ENCODE data around the gene CCDC24. TPM values are rescaled to one million over a fixed set of nuclear protein-coding genes. Genes with fewer than 3 reads are reported as not detected.
A peak's percentile ranks its signal among the peaks of the same experiment; 100 is the strongest.

The CCDC24 gene
- total RNA-seq, 4 donors from 2014 or later, result 1.6 to 6.1 (median 2.7) TPM

GRCh38 chr1:43990271-43991199 is 864 bp upstream of the CCDC24 start:
- H3K4me3 ChIP-seq (ENCODE audit: low read depth, poor library complexity, severe bottlenecking), result peak overlapping the region; percentile 26
- intact Hi-C loops (cut with DNase I; ENCODE audit: low total_unique reads), result no loop called here
- TF ChIP-seq CTCF (IDR thresholded peaks at IDR 0.05) (no peak), POLR2A (IDR thresholded peaks at IDR 0.05) (no peak)
- 67 to 74% methylated on average over 19 of the region's 19 CpGs for WGBS, 2 donors
- no peak for DNase-seq (ENCODE audit: low spot score in 2 of 2)

GRCh38 chr1:43991200-43991475 is 261 bp upstream of the CCDC24 start:
- no peak for DNase-seq (ENCODE audit: low spot score in 2 of 2)
- no peak for TF ChIP-seq POLR2A (IDR thresholded peaks at IDR 0.05)
- no peak for TF ChIP-seq CTCF (IDR thresholded peaks at IDR 0.05)
- 1% methylated on average over 10 of the region's 10 CpGs for WGBS, 2 donors
- intact Hi-C loops (cut with DNase I; ENCODE audit: low total_unique reads), result no loop called here
- peak overlapping the region; percentile 26 for H3K4me3 ChIP-seq (ENCODE audit: low read depth, poor library complexity, severe bottlenecking)

- H3K4me3 ChIP-seq (ENCODE audit: low read depth, poor library complexity, severe bottlenecking), result no peak overlapping the region
- intact Hi-C loops (cut with DNase I; ENCODE audit: low total_unique reads), result no loop called here
- 44 to 46% methylated on average over 11 of the region's 11 CpGs for WGBS, 2 donors
- no peak for DNase-seq (ENCODE audit: low spot score in 2 of 2)
- TF ChIP-seq POLR2A (IDR thresholded peaks at IDR 0.05) (no peak), CTCF (IDR thresholded peaks at IDR 0.05) (no peak)
Measured at GRCh38 chr1:43992232-43992995, 1.0 kb downstream of the CCDC24 start.

- DNase-seq (ENCODE audit: low spot score in 2 of 2), result no peak
- intact Hi-C loops (cut with DNase I; ENCODE audit: low total_unique reads), result no loop called here
- no peak overlapping the region for H3K4me3 ChIP-seq (ENCODE audit: low read depth, poor library complexity, severe bottlenecking)
- no peak for TF ChIP-seq POLR2A (IDR thresholded peaks at IDR 0.05)
- TF ChIP-seq CTCF (IDR thresholded peaks at IDR 0.05), result no peak
- WGBS, 2 donors, result 88 to 93% methylated on average over 9 of the region's 9 CpGs
Measured at GRCh38 chr1:43993206-43993914, 2.0 kb downstream of the CCDC24 start.

DNA sequence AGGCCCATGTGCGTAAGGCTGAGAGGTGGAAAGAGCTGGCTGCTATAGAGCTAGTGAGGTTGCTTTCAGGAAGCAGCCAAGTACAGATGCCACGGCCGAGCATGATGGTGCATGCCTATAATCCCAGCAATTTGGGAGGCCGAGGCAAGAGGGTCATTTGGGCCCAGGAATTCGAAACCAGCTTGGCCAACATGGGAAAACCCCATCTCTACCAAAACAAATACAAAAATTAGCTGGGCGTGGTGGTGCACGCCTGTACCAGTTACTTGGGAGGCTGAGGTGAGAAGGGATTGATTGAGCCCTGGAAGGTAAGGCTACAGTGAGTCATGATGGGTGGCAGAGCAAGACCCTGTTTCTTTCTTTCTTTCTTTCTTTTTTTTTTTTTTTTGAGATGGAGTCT is 2.7 kb downstream of the CCDC24 start:
- DNase-seq (ENCODE audit: low spot score in 2 of 2), result no peak
- intact Hi-C loops (cut with DNase I; ENCODE audit: low total_unique reads), result no loop called here
- no peak overlapping the region for H3K4me3 ChIP-seq (ENCODE audit: low read depth, poor library complexity, severe bottlenecking)
- no peak for TF ChIP-seq POLR2A (IDR thresholded peaks at IDR 0.05)
- TF ChIP-seq CTCF (IDR thresholded peaks at IDR 0.05), result no peak
- WGBS, 2 donors, result 66 to 70% methylated on average over 7 of the region's 7 CpGs
